Coronary artery (tissue), 2 donors: ENCODE results near the gene MAGOH.
"Not testable (repeated sequence)": the region's sequence is repeated elsewhere in the genome, so short reads cannot be mapped to it uniquely, and the experiment has no call there.

ENCODE experiments used
- DNase-seq: peaks from one replicate; pipeline ENCODE4 v3.0.0-alpha.2; 2017; ENCODE audit warnings: low spot score
- H3K27ac ChIP-seq, 2 donors: fragments of 200-600 bp; sonication (generic); one replicate each; pipeline ENCODE4 v1.5.1; 2016 to 2019
- H3K4me3 ChIP-seq: fragments of 200-600 bp; sonication (generic); 2 replicates; pipeline ENCODE4 v1.5.1; 2016; ENCODE audit warnings: mild to moderate bottlenecking, moderate library complexity
- CTCF ChIP-seq: fragments of 200-600 bp; sonication (generic); IDR thresholded peaks from one replicate; pipeline ENCODE4 v1.5.1; 2019; ENCODE audit warnings: antibody characterized with exemption

MAGOH gene

GRCh38 chr1:53187401-53187800 is 50.9 kb downstream of the MAGOH start:
- DNase-seq: no peak
- Histone ChIP-seq H3K4me3 (no peak overlapping the region), H3K27ac (no peak overlapping the region)
- TF ChIP-seq CTCF: no peak

- no peak for TF ChIP-seq CTCF
- Histone ChIP-seq H3K27ac (no peak overlapping the region), H3K4me3 (no peak overlapping the region)
- no peak for DNase-seq
Observed at GRCh38 chr1:53186533-53186932, 51.8 kb downstream of the MAGOH start.

GRCh38 chr1:53185955-53186297 is 52.4 kb downstream of the MAGOH start:
- H3K27ac ChIP-seq, DNase-seq: not testable (repeated sequence)
- H3K4me3 ChIP-seq: peak overlapping the region; percentile 61

GRCh38 chr1:53183095-53183990 is 55.0 kb downstream of the MAGOH start:
- Histone ChIP-seq H3K27ac (peak overlapping the region in 1 of 2 donors; percentile 69), H3K4me3 (no peak overlapping the region)
- TF ChIP-seq CTCF: no peak
- DNase-seq: peak; percentile 71

- peak overlapping the region in 1 of 2 donors; percentile 69 for H3K27ac ChIP-seq
Observed at GRCh38 chr1:53182716-53183094, 55.6 kb downstream of the MAGOH start.

GRCh38 chr1:53182111-53182593 is 56.2 kb downstream of the MAGOH start:
- Histone ChIP-seq H3K27ac (peak overlapping the region in 1 of 2 donors; percentile 69), H3K4me3 (no peak overlapping the region)
- peak; percentile 72 for TF ChIP-seq CTCF
- DNase-seq: no peak

More at GRCh38 chr1:53182716-53183094, 55.6 kb downstream of the MAGOH start:
- DNase-seq: peak; percentile 40
- no peak for TF ChIP-seq CTCF
- H3K4me3 ChIP-seq: no peak overlapping the region

GRCh38 chr1:53180951-53181350 is 57.4 kb downstream of the MAGOH start:
- no peak for TF ChIP-seq CTCF
- no peak overlapping the region for H3K27ac ChIP-seq
- H3K4me3 ChIP-seq: no peak overlapping the region
- DNase-seq: no peak
